HG02884 (cell line): ENCODE results near the gene OTOG.

Source experiments
- ATAC-seq: cut with Tn5 transposase; IDR thresholded peaks from one replicate; pipeline ENCODE4 v1.9.1; 2021; ENCODE audit warnings: mild to moderate bottlenecking, moderate library complexity; ENCODE audit not compliant: unreplicated experiment

OTOG gene

DNA sequence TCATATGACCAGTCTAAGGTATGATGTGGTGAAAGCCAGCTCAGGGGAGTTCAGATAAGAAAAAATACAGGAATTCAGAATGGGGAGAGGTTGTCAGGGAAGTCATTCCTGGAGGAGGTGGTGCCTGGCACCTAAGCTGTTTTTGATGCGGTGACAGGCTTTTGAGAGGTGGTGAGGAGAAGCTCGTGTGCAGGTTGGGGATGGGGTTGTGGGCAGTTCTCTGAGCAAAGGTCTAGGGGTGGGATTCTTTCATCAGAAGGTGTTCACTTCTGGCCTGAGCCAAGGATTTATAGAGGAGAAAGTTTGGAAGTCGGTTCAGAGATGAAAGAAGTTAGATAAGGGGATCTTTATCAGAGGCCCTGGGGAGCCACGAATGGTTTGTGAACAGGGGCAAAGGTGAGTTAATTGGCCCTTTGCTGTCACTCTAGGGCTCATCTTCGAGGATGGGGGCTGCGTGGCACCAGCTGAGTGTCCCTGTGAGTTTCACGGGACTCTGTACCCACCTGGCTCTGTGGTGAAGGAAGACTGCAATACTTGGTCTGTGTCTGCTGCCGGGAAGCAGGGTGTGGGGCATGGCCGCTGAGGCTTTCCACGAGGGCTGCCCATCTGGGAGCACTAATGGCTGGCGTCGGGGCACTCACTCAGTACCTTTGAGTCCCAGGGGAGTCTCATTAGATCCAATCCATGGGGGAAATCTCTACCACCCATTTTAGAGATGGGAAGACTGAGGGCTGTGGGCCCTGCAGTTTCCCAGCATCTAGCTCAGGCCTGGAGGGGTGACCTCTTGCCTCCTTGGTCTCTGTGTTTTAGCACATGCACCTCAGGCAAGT is 13.4 kb downstream of the OTOG start:
- ATAC-seq = no peak

DNA sequence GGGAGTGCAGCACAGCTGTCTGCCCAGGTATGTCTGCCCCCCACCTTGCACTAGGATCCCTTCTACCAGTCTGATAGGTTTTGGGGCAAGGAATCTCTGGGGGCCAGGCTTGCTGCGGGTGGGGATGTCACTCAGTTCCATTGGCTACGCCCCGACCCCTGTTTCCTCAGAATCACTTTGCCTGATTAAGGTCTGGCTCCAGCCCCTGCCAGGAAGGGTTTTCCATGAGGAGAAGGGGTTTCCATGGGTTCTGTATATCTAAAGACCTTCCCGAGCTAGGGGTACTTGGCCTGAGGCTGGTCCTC is 14.0 kb downstream of the OTOG start:
- ATAC-seq = no peak

DNA sequence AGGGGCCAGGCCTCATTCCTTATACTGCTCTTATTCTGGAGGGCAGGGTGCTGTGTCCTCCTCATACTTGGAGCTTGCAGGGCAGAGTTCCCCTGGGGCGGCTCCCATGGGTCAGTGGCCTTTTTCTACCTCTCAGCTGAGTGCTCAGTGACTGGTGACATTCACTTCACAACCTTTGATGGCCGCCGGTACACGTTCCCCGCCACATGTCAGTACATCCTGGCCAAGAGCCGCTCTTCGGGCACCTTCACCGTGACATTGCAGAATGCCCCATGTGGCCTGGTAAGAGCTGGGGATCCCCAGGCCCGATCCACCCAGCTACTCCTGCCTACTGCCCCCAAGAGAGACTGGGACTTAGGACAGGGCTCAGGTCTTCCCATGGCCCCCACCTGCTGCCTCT is 14.5 kb downstream of the OTOG start:
- ATAC-seq = no peak

DNA sequence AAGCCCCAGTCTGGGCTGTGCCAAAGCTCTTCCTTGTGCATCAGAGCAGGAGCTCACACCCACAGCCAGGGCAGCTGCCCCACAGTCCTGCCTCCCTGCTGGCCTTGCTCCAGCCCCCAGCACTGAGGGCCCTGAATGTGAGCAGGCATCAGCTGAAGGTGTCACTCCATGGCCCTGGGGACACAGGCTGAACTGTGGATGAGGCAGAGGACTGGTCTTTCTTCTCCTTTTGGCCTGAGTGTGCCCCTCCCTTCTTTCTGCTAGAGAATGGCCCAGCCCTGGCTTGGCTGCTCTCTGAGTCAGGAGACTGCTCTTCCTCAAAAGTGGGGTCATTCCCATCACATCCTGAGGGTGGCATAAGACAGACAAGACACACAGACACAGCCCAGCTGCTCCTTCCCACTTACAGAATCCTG is 16.2 kb downstream of the OTOG start:
- ATAC-seq = no peak

DNA sequence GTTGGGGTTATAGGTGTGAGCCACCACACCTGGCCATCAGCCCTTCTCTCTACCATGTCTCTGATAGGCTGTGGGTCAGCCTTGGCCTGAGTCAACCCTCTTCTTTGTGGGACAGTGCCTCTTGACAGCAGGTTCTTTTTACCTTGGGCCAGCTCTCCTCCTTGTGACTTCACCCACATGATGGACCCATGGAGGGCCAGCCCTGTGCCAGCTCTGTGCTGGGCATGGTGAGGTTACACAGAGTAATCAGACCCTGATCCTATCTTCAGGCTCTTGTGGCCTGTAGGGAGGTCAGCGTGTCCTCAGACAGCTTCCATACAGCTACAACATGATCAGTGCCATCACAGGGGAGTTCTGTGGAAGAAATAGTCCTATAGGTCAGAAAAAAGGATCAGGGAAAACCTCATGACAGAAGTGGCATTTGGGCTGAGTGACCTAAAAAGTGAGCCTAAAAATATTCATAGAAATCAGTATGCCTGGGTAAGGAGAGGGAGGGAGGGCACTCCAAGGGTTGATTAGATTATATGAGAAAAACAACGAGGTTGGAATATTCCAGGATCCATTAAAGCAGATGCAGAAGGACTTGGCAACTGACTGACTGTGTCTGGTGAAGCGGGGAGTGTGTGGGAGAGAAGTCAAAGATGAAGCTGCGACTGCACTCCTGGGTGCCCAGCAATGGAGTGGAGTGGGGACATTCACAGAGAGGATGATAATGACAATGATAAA is 17.1 kb downstream of the OTOG start:
- ATAC-seq = no peak

DNA sequence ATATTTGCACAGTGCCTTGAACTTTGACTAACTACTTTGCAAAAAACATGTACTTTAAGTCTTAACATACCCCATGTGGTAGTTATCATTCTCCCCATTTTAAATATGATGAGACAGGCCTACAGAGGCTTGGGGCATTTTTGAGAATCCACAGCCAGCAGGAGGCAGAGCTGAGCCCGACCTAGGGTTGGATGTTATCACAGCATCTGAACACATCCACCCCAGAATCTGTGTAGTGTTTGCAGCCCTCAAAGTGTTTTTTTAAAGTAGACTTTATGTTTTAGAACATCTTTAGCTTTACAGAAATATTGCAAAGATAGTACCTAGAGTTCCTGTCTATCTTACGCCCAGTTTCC is 17.6 kb downstream of the OTOG start:
- ATAC-seq = no peak

DNA sequence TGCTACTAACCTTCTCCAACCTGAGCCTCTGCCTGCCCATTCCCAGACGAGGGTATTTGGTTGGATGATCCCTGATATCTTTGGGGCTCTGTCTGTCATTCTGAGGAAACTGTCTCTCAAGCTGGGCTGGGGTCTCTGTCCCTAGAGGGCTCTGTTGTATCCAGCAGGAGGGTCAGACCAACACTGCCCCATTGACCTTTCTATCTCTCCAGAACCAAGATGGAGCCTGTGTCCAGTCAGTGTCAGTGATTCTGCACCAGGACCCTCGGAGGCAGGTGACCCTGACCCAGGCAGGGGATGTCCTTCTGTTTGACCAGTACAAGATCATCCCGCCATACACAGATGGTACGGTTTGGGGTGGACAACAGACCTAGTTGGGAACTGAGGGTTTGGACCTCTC is 21.9 kb downstream of the OTOG start:
- no peak for ATAC-seq

DNA sequence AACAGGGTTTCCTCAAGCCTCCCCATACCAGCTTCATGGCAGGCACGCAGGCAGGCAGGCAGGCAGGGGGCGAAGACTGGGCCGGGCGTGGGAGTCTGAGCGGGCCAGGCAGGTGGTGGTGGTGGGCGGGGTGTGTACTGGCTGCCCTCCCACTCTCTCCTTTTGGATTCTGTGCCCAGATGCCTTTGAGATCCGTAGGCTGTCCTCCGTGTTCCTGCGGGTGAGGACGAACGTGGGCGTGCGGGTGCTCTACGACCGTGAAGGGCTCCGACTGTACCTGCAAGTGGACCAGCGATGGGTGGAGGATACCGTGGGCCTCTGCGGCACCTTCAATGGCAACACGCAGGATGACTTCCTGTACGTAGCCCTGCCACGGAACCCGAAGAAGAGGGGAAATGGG is 23.0 kb downstream of the OTOG start:
- ATAC-seq = no peak

DNA sequence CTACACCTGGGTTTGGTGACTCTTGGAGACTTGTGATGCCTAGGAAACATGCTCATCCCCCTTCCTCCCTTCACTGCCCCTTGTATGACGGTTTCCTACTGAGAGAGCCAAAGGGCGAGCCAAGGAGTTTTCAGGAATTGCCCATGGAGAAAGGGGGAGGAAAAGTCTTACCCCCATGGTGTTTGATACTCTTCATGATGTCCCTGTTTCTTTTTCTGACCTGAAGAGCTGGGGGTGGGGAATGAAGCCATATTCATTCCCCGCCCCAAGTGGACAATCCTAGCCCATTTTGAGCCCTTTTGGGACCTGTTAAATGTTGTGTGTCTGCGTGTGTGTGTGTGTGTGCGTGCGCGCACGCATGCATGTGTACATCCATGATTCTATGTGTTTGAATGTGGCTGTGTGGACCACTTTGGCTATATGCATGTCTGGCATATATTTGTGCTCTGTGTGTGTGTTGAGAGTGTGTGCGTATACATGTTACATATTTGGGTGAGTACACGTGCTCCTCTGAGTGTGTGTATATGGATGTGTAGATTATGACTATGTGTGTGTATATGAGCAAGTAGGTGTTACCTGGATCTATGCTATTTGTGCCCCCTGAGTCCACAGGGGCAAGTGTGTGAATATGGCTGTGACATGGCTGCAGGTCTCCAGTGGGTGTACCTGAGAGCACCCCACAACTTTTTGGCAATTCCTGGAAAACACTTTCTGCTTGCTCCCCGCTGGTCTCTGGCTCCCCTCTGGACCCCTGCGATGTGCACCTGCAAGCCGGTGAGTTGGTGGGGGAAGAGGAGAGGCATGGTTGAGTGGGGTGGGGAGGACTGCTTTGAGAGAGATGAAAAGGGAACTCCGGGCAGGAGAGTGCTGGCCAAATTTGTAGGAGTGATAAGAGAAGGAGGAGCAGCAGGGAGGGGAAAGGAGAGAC is 24.6 kb downstream of the OTOG start:
- no peak for ATAC-seq

DNA sequence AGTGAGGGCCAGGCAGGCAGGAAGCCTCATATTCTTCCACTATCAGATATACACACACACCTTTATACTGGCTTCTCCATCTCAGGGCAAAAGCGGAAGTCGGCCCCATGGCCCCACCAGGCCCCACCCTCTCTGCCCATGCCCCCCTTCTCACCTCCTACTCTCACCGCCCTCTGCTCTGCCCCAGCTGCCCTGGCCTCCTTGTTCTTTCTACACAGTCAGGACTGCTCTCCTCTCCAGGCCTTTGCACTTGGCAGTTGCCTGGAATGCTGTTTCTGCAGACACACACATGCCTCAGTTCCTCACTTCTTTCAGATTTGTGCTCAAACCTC is 25.3 kb downstream of the OTOG start:
- ATAC-seq = no peak

DNA sequence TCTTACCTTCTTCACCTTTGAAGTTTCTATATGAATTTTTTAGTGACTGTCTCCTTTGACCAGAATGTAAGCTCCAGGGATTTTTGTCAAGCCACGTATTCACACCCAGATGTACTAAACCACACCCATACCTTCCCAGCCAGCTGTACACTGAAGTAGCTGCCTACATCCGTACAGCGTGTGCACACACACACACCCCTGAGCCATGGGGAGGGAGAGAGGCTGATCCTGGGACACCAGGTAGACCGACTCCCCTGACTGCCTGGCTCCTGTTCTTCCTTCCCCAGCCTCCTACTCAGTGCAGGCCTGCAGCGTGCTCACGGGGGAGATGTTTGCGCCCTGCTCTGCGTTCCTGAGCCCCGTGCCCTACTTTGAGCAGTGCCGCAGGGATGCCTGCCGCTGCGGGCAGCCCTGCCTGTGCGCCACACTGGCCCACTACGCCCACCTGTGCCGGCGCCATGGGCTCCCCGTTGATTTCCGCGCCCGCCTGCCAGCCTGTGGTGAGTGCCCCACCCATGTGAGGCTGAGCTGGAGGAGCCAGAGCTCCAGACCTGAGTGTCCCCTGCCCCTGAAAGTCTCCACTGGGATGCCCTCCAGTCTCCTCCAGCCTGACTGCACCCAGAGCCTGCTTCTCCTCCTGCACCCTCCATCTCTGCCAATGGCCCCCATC is 25.9 kb downstream of the OTOG start:
- ATAC-seq = no peak

DNA sequence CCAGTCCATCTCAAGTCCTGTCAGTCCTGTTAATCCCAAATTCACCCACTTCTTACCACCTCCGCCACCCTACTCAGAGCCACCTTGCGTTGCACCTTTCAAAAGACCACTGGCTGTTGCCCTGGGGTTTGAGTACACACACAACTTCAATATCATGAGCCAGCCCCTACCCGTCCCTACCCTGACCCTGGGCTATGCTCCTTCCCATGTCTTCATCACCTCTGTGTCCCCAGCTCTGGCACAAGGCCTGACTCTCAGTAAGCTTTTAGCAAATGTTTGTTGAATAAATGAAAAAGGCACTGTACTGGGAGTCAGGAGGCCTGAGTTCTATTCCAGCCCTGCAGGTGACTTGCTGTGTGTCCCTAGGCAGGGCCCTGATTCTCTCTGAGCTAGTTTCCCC is 26.5 kb downstream of the OTOG start:
- ATAC-seq = no peak

DNA sequence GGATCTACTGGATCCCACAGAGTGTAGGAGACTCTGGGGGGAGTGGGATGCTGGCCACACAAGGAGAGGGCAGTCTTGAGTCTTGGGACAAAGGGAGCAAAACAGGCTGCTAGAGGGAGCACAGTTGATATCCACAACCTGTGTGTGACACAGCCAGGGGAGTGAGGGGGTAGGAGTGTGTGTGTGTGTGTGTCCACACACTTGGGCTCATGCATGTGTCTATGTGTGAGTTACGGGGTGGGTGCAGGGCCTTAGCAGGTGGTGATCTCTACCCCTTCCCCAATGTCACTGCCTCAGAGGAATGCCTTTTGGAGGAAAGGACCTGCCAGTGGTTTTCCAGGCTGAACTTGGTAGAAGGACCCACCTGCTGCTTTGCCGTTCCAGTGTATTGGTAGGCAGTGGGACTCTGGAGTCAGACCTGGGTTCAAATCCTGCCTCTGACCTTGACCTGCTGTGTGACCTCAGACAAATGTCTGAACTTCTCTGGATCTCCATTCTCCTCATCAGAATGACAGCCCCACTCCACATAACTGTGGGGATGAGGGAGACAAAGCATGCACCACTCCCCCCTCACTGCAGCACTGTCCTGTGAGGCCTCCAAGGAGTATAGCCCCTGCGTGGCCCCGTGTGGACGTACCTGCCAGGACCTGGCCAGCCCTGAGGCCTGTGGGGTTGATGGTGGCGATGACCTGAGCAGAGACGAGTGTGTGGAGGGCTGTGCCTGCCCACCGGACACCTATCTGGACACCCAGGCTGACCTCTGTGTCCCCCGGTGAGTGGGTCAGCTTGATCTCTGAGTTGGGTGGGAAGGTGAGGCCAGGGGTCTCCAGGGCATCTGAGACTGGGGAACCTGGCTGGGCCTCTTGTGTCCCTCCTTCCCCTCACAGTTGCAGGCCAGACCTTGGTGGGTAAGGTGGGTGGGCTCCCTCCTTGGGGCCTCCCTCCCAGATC is 27.4 kb downstream of the OTOG start:
- ATAC-seq = no peak

DNA sequence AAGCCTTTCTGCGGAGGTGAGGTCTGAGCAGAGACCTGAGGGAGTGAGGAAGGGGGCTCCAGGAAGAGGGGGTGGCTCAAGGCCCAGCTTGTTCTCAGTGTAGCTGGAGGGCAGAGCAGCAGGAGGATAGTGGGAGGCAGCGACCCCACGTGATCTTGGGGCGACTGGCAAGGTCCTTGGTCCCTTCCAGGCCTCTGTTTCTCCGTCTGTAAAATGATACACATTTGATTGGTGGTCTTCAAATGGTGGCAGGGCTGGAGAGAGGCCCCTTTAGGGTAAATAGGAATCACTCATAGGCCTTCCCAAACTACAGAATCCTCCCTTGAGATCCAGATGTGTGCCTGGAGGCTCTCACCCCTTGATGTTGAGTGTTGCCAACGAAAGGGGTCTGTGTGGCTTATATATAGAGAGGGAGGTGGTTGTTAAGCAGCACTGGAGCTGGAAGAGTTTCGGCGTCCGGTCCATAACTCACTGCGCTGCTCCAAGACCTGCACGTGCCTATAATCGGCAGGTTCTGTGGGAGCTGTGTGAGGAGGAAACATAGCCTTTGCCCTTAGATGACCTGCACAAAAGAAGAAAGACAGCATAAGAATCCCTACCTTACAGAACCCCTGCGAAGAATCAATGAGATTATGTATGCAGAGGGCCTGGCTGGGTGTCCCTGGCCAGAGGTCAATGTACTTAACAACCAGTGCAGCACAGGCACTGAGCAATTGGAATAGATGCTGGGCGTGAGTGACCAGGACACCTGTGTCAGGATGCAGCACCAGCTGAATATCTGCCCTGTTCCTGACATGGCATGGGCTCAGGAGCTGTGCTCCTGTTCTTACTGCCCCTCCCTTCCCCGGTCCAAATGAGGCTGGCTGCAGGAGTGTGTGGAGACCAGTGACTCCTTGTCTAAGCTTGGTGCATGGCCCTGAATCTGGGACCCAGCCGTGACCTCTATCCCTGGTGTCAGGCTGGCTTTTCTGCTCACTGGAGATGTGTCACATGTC is 28.7 kb downstream of the OTOG start:
- no peak for ATAC-seq

DNA sequence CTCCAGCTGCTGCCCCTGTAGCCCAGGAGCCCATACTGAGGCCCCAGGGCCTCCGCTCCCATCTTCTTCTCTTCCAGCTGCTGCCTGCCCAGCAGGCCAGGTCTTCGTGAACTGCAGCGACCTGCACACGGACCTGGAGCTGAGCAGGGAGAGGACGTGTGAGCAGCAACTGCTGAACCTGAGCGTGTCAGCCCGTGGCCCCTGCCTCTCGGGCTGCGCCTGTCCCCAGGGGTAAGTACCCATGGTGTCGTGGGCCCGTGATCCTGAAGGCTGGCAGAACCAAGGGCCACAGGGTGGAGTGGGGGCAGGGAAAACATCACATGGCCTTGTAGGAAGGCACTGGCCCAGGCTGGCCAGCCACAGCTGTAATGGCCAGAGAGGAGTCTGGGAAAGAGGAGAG is 31.2 kb downstream of the OTOG start:
- no peak for ATAC-seq

DNA sequence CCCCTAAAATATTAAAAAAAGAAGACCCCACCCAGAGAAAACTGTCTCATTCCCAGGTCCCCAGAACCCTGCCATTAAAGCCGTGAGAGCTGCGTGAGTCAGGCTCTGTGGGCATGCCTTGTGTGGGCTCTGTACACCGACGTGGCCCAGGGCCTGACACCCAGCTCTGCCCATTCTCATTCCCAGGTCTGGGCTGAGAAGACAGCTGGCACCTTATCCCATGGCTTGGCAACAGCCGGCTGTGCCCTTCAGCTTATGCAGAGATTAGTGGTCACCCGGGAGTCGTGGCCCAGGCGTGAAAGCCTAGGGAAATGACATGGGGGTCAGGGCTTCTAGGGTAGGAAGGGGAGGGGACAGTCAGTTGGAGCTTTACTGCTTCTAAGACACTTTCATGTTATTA is 31.9 kb downstream of the OTOG start:
- ATAC-seq = no peak

DNA sequence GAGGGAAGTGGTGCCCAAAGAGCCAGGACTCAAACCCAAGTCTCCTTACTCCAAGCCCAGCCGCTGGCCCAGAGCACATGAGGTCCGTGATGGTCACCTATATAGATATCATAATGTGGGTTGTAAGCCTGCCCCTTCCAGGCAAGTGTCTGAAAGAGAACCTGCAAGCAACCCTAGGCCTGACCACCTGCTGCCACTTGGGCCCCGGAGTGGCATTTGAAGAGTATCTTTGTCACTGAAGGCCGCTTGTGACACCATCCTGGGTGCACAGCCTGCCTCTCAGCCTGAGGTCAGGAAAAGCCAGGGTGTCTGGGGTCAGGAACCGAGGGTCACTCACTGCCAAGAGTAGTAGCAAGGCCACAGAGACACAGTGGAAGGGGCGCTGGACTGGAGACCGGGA is 32.4 kb downstream of the OTOG start:
- ATAC-seq = no peak

DNA sequence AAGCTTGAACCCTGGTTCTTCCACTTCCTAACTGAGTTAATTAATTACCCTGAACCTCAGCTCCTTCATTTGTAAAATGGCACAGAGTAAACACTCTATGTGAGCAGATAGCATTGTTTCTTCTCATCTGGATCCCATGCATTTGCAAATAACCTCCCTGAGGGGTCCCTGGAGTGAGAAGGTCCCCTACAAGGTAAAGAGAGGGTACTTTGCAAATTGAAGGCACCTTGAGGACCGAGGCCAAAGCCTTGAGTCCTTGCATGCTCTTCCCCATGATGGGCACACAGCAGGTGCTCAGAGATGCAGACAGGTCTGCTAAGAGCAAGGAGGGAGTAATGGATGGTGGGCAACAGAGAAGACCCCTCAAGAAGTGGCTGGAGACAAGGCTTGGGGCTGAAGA is 33.2 kb downstream of the OTOG start:
- ATAC-seq = no peak
